ENCODE data around the gene ADCYAP1R1.

DNA sequence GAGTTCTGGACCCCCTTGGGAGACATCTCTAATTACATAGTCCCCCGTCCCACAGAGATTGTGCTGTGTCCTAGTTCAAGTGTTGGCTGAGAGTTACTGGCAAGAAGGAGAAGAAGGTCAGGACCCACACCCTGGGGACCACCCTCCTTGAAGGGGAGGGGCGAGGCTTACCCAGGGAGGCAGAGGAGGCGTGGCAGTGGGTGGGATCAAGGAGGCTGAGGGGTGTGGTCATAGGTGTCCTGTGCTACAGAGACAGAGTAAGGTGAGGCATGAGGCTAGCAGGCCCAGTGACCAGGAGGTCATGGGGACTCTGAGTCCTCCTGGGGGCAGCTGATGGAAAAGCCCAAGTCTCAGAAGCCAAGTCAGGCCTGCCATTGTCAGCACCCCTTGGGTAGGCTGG, 29.4 kb upstream of the ADCYAP1R1 start:
- TF ChIP-seq, protein P1, sequence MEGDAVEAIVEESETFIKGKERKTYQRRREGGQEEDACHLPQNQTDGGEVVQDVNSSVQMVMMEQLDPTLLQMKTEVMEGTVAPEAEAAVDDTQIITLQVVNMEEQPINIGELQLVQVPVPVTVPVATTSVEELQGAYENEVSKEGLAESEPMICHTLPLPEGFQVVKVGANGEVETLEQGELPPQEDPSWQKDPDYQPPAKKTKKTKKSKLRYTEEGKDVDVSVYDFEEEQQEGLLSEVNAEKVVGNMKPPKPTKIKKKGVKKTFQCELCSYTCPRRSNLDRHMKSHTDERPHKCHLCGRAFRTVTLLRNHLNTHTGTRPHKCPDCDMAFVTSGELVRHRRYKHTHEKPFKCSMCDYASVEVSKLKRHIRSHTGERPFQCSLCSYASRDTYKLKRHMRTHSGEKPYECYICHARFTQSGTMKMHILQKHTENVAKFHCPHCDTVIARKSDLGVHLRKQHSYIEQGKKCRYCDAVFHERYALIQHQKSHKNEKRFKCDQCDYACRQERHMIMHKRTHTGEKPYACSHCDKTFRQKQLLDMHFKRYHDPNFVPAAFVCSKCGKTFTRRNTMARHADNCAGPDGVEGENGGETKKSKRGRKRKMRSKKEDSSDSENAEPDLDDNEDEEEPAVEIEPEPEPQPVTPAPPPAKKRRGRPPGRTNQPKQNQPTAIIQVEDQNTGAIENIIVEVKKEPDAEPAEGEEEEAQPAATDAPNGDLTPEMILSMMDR (IDR thresholded peaks at IDR 0.05; ENCODE audit: low read depth, low read length, poor library complexity, severe bottlenecking) = no peak
- TF ChIP-seq EZH2phosphoT487 (IDR thresholded peaks at IDR 0.05; ENCODE audit: borderline replicate concordance, low read length) = no peak

Measured in DOHH2 (cell line).